GM23338 (cell line): ENCODE results near the gene TTBK2. TPM values are rescaled to one million over a fixed set of nuclear protein-coding genes. Genes with fewer than 3 reads are reported as not detected.

Source experiments
- ATAC-seq: fragments of 200-7000 bp; cut with Tn5 transposase; 3 replicates; pipeline ENCODE4 v1.9.1; 2020
- DNase-seq: peaks from one replicate; pipeline ENCODE4 v3.0.0-alpha.2; 2015; ENCODE audit warnings: low spot score
- H2AFZ ChIP-seq: fragments of 200-600 bp; sonication (generic); 2 replicates; pipeline ENCODE4 v1.8.0; 2016; ENCODE audit warnings: antibody characterized with exemption, mild to moderate bottlenecking, moderate library complexity
- H3F3A ChIP-seq: fragments of 200-600 bp; sonication (generic); replicated peaks from 2 replicates; pipeline ENCODE4 v1.8.0; 2017; ENCODE audit warnings: antibody characterized with exemption, mixed run types, low read depth
- H3K27ac ChIP-seq: fragments of 200-600 bp; sonication (generic); 2 replicates; pipeline ENCODE4 v1.6.1; 2016; ENCODE audit warnings: low read depth
- H3K27me3 ChIP-seq: fragments of 200-600 bp; sonication (generic); 2 replicates; pipeline ENCODE4 v1.8.0; 2016; ENCODE audit warnings: mild to moderate bottlenecking, mixed run types, moderate library complexity; ENCODE audit not compliant: insufficient read depth
- H3K36me3 ChIP-seq: fragments of 200-600 bp; sonication (generic); 2 replicates; pipeline ENCODE4 v1.8.0; 2016; ENCODE audit warnings: mild to moderate bottlenecking; ENCODE audit not compliant: insufficient read depth
- H3K4me1 ChIP-seq: fragments of 200-600 bp; sonication (generic); 2 replicates; pipeline ENCODE4 v1.8.0; 2016; ENCODE audit warnings: mild to moderate bottlenecking, moderate library complexity; ENCODE audit not compliant: insufficient read depth
- H3K4me2 ChIP-seq: fragments of 200-600 bp; sonication (generic); 2 replicates; pipeline ENCODE4 v1.7.1; 2017; ENCODE audit warnings: mixed run types
- H3K4me3 ChIP-seq: fragments of 200-600 bp; sonication (generic); 2 replicates; pipeline ENCODE4 v1.6.1; 2016; ENCODE audit warnings: mixed run types
- H3K79me2 ChIP-seq: fragments of 200-600 bp; sonication (generic); replicated peaks from 2 replicates; pipeline ENCODE4 v1.8.0; 2017; ENCODE audit warnings: mild to moderate bottlenecking; ENCODE audit not compliant: insufficient read depth
- H3K9me2 ChIP-seq: fragments of 200-600 bp; sonication (generic); 2 replicates; pipeline ENCODE4 v1.8.0; 2017; ENCODE audit not compliant: insufficient read depth
- H4K20me1 ChIP-seq: fragments of 200-600 bp; sonication (generic); replicated peaks from 2 replicates; pipeline ENCODE4 v1.8.0; 2017; ENCODE audit warnings: mild to moderate bottlenecking; ENCODE audit not compliant: insufficient read depth
- H3K27ac Mint-ChIP-seq: 2 replicates; pipeline ENCODE4 v1.8.0; 2020; ENCODE audit warnings: inconsistent platforms, mild to moderate bottlenecking, moderate library complexity, mixed read lengths
- H3K27me3 Mint-ChIP-seq: 3 replicates; pipeline ENCODE4 v1.8.0; 2022; ENCODE audit warnings: low read depth, mild to moderate bottlenecking, moderate library complexity, mixed read lengths, inconsistent platforms; ENCODE audit not compliant: insufficient read depth, poor library complexity
- H3K36me3 Mint-ChIP-seq: 3 replicates; pipeline ENCODE4 v1.8.0; 2021; ENCODE audit warnings: low read depth, mild to moderate bottlenecking, inconsistent platforms, moderate library complexity, mixed read lengths
- H3K4me1 Mint-ChIP-seq: 3 replicates; pipeline ENCODE4 v1.8.0; 2020; ENCODE audit warnings: mild to moderate bottlenecking, inconsistent platforms, mixed read lengths
- H3K4me3 Mint-ChIP-seq: 3 replicates; pipeline ENCODE4 v1.8.0; 2021; ENCODE audit warnings: moderate library complexity, mild to moderate bottlenecking, inconsistent platforms, mixed read lengths
- H3K9me3 Mint-ChIP-seq: 3 replicates; pipeline ENCODE4 v1.8.0; 2020; ENCODE audit warnings: moderate library complexity, mild to moderate bottlenecking, inconsistent platforms, mixed read lengths
- CREB1 ChIP-seq: fragments of 250-450 bp; sonication (Bioruptor Pico); IDR thresholded peaks from 2 replicates; pipeline ENCODE4 v1.5.0; 2020; ENCODE audit warnings: low read depth, mild to moderate bottlenecking, moderate library complexity
- EZH2 ChIP-seq: fragments of 200-600 bp; sonication (generic); IDR thresholded peaks from one replicate; pipeline ENCODE4 v1.8.0; 2017; ENCODE audit warnings: antibody characterized with exemption, mild to moderate bottlenecking, low read depth; ENCODE audit not compliant: unreplicated experiment
- EZH2phosphoT487 ChIP-seq: fragments of 200-600 bp; sonication (generic); IDR thresholded peaks from one replicate; pipeline ENCODE4 v1.8.1; 2018; ENCODE audit warnings: antibody characterized with exemption; ENCODE audit not compliant: unreplicated experiment
- JUNB ChIP-seq: IDR thresholded peaks from one replicate; pipeline ENCODE4 v1.6.1; 2016; ENCODE audit warnings: antibody characterized with exemption; ENCODE audit not compliant: unreplicated experiment
- NANOG ChIP-seq: IDR thresholded peaks from 2 replicates; pipeline ENCODE4 v1.6.1; 2016; ENCODE audit warnings: antibody characterized with exemption, borderline replicate concordance
- POLR2AphosphoS5 ChIP-seq: IDR thresholded peaks from 2 replicates; pipeline ENCODE4 v1.6.1; 2016; ENCODE audit warnings: antibody characterized with exemption, low read depth
- STAT1 ChIP-seq: IDR thresholded peaks from one replicate; pipeline ENCODE4 v1.6.1; 2016; ENCODE audit warnings: antibody characterized with exemption; ENCODE audit not compliant: unreplicated experiment
- ZNF114 ChIP-seq: fragments of 250-450 bp; sonication (Bioruptor Pico); IDR thresholded peaks from 2 replicates; pipeline ENCODE4 v1.5.0; 2020; ENCODE audit warnings: mild to moderate bottlenecking, moderate library complexity
- ZNF331 ChIP-seq: fragments of 250-450 bp; sonication (Bioruptor Pico); IDR thresholded peaks from 2 replicates; pipeline ENCODE4 v1.5.0; 2020; ENCODE audit warnings: low read depth, mild to moderate bottlenecking, moderate library complexity
- polyA plus RNA-seq: library from polyadenylated mRNA; unstranded; fragments of >200 nt; fragmentation: Nextera tagmentation; extraction: Ambion mirVana; gene quantifications from 2 replicates; pipeline ENCODE4 v1.2.1, GENCODE V29; 2016
- total RNA-seq: library from RNA; depleted of rRNA; stranded (reverse); fragments of >200 nt; shearing (Covaris generic); gene quantifications from 2 replicates; pipeline ENCODE4 v1.2.3, GENCODE V29; 2014
- TF ChIP-seq, protein P1 (sequence below): fragments of 250-450 bp; sonication (Bioruptor Pico); IDR thresholded peaks from 2 replicates; pipeline ENCODE4 v1.5.0; 2020; ENCODE audit warnings: mild to moderate bottlenecking, moderate library complexity
- TF ChIP-seq, protein P2 (sequence below): IDR thresholded peaks from one replicate; pipeline ENCODE4 v1.6.1; 2018; ENCODE audit warnings: antibody characterized with exemption; ENCODE audit not compliant: unreplicated experiment
- TF ChIP-seq, protein P3 (sequence below): IDR thresholded peaks from 2 replicates; pipeline ENCODE4 v1.6.1; 2016; ENCODE audit warnings: antibody characterized with exemption
- TF ChIP-seq, protein P4 (sequence below), 2 experiments: fragments of 200-600 bp in 1 of 2; sonication (generic) in 1 of 2; conservative IDR thresholded peaks; 2 replicates each; pipeline versions ENCODE4 v1.5.1 to v1.6.1; 2016 to 2017; ENCODE audit warnings: antibody characterized with exemption in 2 of 2, low read depth in 2 of 2, mild to moderate bottlenecking in 2 of 2, moderate library complexity in 1 of 2

The TTBK2 gene
- total and polyA plus RNA-seq, 2 experiments from 2014 or later = 5.8 to 15.9 TPM

DNA sequence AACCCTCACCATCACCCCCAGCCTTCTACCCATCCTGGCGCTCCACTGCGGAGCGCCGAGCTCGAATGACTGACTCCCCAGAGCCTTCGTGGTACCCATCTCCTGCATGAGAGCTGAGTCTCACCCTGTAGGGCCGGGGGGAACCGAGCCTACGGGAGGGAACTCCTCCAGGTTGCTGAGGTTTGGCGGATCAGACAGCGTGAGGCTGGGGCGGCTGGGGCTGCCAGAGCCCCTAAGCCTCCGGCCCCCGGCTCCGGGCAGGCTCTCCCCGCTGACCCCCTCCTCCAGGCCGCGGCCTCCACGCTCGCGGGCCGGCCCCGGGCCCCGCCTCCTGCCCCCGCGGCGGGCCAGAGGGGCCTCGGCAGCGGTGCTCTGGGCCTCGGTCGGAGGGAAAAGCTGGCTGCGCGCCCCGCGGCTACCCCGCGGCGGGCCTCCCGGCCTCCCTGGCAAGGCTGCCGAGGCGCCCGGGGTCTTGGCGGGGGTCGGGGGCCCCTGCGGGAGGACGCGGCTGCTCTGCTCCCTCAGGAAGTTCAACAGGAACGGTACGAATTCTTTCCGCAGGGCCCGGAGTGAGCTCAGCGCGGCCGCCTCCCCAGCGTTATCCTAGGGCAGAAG lies 184.3 kb downstream of the TTBK2 start:
- peak overlapping the region; percentile 91 for H3K4me3 ChIP-seq
- DNase-seq (peak; percentile 43), ATAC-seq (peak; percentile 53)
- Mint-ChIP-seq H3K36me3 (peaks cover 35% of the 10 kb centered on the region), H3K4me1 (peaks cover 9% of the 10 kb centered on the region; the same call in 2 of the 3 replicates), H3K9me3 (no peaks in the 10 kb centered on the region), H3K4me3 (peak overlapping the region; percentile 83), H3K27ac (no peak overlapping the region), H3K27me3 (peaks cover 9% of the 10 kb centered on the region)
- H4K20me1 ChIP-seq = no peaks in the 10 kb centered on the region; the same call in none of the 2 replicates
- no peaks in the 10 kb centered on the region for H3K9me2 ChIP-seq
- peaks cover 16% of the 10 kb centered on the region for H3K36me3 ChIP-seq
- no peaks in the 10 kb centered on the region for H3K27me3 ChIP-seq
- H2AFZ ChIP-seq = peak overlapping the region; percentile 96
- peak overlapping the region; percentile 93 for H3K4me2 ChIP-seq
- 0 out of 2 replicates have a peak, but pooled peaks cover 3% of the 10 kb centered on the region for H3K79me2 ChIP-seq
- no peak overlapping the region for H3K27ac ChIP-seq
- H3F3A ChIP-seq = no peaks in the 10 kb centered on the region
- peaks cover 6% of the 10 kb centered on the region; the same call in 1 of the 2 replicates for H3K4me1 ChIP-seq
- TF ChIP-seq POLR2AphosphoS5 = no peak
- no peak for TF ChIP-seq STAT1
- no peak for TF ChIP-seq CREB1 (CRISPR knock-in tag)
- no peak for TF ChIP-seq JUNB
- TF ChIP-seq, protein P1, sequence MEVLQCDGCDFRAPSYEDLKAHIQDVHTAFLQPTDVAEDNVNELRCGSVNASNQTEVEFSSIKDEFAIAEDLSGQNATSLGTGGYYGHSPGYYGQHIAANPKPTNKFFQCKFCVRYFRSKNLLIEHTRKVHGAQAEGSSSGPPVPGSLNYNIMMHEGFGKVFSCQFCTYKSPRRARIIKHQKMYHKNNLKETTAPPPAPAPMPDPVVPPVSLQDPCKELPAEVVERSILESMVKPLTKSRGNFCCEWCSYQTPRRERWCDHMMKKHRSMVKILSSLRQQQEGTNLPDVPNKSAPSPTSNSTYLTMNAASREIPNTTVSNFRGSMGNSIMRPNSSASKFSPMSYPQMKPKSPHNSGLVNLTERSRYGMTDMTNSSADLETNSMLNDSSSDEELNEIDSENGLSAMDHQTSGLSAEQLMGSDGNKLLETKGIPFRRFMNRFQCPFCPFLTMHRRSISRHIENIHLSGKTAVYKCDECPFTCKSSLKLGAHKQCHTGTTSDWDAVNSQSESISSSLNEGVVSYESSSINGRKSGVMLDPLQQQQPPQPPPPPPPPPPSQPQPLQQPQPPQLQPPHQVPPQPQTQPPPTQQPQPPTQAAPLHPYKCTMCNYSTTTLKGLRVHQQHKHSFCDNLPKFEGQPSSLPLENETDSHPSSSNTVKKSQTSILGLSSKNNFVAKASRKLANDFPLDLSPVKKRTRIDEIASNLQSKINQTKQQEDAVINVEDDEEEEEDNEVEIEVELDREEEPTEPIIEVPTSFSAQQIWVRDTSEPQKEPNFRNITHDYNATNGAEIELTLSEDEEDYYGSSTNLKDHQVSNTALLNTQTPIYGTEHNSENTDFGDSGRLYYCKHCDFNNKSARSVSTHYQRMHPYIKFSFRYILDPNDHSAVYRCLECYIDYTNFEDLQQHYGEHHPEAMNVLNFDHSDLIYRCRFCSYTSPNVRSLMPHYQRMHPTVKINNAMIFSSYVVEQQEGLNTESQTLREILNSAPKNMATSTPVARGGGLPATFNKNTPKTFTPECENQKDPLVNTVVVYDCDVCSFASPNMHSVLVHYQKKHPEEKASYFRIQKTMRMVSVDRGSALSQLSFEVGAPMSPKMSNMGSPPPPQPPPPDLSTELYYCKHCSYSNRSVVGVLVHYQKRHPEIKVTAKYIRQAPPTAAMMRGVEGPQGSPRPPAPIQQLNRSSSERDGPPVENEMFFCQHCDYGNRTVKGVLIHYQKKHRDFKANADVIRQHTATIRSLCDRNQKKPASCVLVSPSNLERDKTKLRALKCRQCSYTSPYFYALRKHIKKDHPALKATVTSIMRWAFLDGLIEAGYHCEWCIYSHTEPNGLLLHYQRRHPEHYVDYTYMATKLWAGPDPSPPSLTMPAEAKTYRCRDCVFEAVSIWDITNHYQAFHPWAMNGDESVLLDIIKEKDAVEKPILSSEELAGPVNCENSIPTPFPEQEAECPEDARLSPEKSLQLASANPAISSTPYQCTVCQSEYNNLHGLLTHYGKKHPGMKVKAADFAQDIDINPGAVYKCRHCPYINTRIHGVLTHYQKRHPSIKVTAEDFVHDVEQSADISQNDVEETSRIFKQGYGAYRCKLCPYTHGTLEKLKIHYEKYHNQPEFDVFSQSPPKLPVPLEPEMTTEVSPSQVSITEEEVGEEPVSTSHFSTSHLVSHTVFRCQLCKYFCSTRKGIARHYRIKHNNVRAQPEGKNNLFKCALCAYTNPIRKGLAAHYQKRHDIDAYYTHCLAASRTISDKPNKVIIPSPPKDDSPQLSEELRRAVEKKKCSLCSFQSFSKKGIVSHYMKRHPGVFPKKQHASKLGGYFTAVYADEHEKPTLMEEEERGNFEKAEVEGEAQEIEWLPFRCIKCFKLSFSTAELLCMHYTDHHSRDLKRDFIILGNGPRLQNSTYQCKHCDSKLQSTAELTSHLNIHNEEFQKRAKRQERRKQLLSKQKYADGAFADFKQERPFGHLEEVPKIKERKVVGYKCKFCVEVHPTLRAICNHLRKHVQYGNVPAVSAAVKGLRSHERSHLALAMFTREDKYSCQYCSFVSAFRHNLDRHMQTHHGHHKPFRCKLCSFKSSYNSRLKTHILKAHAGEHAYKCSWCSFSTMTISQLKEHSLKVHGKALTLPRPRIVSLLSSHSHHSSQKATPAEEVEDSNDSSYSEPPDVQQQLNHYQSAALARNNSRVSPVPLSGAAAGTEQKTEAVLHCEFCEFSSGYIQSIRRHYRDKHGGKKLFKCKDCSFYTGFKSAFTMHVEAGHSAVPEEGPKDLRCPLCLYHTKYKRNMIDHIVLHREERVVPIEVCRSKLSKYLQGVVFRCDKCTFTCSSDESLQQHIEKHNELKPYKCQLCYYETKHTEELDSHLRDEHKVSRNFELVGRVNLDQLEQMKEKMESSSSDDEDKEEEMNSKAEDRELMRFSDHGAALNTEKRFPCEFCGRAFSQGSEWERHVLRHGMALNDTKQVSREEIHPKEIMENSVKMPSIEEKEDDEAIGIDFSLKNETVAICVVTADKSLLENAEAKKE = no peak
- TF ChIP-seq, protein P2, sequence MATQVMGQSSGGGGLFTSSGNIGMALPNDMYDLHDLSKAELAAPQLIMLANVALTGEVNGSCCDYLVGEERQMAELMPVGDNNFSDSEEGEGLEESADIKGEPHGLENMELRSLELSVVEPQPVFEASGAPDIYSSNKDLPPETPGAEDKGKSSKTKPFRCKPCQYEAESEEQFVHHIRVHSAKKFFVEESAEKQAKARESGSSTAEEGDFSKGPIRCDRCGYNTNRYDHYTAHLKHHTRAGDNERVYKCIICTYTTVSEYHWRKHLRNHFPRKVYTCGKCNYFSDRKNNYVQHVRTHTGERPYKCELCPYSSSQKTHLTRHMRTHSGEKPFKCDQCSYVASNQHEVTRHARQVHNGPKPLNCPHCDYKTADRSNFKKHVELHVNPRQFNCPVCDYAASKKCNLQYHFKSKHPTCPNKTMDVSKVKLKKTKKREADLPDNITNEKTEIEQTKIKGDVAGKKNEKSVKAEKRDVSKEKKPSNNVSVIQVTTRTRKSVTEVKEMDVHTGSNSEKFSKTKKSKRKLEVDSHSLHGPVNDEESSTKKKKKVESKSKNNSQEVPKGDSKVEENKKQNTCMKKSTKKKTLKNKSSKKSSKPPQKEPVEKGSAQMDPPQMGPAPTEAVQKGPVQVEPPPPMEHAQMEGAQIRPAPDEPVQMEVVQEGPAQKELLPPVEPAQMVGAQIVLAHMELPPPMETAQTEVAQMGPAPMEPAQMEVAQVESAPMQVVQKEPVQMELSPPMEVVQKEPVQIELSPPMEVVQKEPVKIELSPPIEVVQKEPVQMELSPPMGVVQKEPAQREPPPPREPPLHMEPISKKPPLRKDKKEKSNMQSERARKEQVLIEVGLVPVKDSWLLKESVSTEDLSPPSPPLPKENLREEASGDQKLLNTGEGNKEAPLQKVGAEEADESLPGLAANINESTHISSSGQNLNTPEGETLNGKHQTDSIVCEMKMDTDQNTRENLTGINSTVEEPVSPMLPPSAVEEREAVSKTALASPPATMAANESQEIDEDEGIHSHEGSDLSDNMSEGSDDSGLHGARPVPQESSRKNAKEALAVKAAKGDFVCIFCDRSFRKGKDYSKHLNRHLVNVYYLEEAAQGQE = no peak
- no peak for TF ChIP-seq NANOG
- no peak for TF ChIP-seq EZH2phosphoT487
- no peak for TF ChIP-seq ZNF114 (CRISPR knock-in tag)
- TF ChIP-seq, protein P3, sequence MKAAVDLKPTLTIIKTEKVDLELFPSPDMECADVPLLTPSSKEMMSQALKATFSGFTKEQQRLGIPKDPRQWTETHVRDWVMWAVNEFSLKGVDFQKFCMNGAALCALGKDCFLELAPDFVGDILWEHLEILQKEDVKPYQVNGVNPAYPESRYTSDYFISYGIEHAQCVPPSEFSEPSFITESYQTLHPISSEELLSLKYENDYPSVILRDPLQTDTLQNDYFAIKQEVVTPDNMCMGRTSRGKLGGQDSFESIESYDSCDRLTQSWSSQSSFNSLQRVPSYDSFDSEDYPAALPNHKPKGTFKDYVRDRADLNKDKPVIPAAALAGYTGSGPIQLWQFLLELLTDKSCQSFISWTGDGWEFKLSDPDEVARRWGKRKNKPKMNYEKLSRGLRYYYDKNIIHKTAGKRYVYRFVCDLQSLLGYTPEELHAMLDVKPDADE = no peak
- TF ChIP-seq, protein P4, sequence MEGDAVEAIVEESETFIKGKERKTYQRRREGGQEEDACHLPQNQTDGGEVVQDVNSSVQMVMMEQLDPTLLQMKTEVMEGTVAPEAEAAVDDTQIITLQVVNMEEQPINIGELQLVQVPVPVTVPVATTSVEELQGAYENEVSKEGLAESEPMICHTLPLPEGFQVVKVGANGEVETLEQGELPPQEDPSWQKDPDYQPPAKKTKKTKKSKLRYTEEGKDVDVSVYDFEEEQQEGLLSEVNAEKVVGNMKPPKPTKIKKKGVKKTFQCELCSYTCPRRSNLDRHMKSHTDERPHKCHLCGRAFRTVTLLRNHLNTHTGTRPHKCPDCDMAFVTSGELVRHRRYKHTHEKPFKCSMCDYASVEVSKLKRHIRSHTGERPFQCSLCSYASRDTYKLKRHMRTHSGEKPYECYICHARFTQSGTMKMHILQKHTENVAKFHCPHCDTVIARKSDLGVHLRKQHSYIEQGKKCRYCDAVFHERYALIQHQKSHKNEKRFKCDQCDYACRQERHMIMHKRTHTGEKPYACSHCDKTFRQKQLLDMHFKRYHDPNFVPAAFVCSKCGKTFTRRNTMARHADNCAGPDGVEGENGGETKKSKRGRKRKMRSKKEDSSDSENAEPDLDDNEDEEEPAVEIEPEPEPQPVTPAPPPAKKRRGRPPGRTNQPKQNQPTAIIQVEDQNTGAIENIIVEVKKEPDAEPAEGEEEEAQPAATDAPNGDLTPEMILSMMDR (conservative IDR thresholded peaks at IDR 0.05; ENCODE audit: low read depth in 2 of 2) = no peak
- no peak for TF ChIP-seq ZNF331 (CRISPR knock-in tag)
- TF ChIP-seq EZH2 = no peak
